ENCODE results near the gene STX18.

STX18 gene

DNA sequence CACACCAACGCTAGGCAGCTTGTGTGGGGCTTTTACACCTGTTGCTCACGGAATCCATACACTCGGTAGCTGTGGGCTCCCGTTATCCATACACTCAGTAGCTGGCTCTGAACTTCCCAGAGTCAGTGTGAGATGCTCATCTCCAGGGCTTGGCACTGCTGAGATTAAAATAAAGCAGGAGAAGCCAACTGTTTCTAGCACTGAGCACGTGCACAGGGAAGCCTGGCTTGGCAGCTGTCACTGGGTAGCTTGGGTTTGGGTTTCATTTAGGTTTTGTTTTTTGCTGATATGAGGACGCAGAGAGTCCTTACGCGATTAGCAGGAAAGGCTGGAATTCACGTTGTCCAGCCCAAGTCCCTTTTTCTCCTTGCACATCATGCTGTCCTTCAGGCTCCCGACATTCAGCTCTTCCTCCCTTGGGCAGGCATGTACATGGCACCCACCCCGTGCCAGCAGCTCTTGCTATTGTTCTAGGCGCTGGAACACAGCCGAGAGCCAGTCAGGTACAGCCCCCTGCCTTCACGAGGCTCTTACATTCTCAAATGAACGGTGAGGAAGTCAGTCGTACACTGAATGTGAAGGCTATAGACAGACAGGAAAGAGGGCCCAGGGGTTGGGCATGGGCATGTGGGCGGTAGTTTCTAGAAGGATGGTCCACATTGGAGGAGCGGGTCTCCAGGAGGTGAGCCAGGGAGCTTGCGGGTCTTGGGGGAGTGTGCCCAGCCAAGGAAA is 129.0 kb downstream of the STX18 start:
- no peak for DNase-seq (ENCODE audit: low spot score)
- TF ChIP-seq, protein P1, sequence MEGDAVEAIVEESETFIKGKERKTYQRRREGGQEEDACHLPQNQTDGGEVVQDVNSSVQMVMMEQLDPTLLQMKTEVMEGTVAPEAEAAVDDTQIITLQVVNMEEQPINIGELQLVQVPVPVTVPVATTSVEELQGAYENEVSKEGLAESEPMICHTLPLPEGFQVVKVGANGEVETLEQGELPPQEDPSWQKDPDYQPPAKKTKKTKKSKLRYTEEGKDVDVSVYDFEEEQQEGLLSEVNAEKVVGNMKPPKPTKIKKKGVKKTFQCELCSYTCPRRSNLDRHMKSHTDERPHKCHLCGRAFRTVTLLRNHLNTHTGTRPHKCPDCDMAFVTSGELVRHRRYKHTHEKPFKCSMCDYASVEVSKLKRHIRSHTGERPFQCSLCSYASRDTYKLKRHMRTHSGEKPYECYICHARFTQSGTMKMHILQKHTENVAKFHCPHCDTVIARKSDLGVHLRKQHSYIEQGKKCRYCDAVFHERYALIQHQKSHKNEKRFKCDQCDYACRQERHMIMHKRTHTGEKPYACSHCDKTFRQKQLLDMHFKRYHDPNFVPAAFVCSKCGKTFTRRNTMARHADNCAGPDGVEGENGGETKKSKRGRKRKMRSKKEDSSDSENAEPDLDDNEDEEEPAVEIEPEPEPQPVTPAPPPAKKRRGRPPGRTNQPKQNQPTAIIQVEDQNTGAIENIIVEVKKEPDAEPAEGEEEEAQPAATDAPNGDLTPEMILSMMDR (IDR thresholded peaks at IDR 0.05; ENCODE audit: extremely low read depth, missing control alignments) = no peak

DNA sequence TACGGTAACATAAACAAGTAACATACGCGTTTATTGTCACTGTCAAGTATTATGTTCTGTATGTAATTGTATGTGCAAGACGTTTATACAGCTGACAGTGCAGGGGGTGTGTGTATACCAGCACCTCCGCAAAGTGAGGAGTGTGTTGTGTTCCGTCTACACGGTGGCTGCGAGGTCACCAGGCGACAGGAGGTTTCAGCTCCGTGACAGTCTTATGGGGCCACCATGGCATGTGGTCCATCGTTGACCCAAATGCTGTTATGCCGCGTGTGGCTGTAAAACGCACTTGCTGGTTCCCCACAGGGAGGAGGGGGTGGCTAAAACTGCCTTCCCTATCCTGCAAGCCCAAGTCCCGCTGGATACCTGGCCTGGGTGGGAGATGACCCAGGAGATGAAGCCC is 129.9 kb downstream of the STX18 start:
- no peak for DNase-seq (ENCODE audit: low spot score)
- TF ChIP-seq, protein P1 (IDR thresholded peaks at IDR 0.05; ENCODE audit: extremely low read depth, missing control alignments) = no peak

DNA sequence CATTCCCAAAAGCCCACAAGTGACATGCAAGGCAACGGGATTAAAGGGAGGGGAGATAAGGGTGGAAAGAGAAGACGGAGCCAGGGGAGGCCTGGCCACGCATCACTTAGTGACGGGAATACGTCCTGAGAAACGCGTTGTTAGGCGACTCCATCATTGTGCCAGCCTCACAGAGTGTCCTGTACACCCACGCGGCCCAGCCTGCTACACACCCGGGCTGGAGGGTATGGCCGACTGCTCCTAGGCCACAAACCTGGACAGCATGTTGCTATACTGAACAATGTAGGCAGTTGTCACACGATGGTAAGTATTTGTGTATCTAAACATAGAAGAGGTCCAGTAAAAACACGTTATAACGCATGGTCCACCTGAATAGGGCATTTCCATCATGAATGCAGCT is 131.6 kb downstream of the STX18 start:
- no peak for DNase-seq (ENCODE audit: low spot score)
- TF ChIP-seq, protein P1 (IDR thresholded peaks at IDR 0.05; ENCODE audit: extremely low read depth, missing control alignments) = no peak

DNA sequence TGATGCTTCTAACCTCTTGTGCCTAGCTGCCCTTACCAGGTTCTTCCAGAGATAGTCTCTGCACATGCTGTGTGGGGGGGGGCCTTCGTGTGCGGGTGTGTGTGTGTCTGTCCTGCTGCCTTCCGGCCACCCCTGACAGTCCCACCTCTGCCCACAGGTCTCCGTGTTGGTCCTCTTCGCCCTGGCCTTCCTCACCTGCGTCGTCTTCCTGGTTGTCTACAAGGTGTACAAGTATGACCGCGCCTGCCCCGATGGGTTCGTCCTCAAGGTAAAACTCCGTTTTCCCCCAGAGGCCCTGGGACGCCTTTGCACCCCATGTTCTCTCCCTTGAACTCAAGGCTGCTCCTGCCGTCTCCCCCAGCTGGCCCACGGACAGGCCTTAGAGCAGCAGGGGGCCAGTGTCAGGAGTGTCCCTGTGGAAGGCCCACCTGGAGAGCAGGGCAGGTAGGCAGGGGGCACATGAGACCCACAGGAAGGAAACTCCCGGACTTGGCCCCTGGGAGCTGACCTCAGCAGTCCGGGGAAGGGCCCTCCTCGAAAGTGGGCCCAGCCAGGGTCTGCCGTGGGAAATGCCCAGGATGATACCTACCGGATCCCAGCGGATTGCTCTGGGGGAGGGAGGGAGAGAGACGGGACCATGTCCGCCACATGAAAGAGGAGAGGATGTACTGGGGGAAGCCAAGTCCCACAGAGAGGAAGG is 132.3 kb downstream of the STX18 start:
- no peak for DNase-seq (ENCODE audit: low spot score)
- TF ChIP-seq, protein P1 (IDR thresholded peaks at IDR 0.05; ENCODE audit: extremely low read depth, missing control alignments) = no peak

DNA sequence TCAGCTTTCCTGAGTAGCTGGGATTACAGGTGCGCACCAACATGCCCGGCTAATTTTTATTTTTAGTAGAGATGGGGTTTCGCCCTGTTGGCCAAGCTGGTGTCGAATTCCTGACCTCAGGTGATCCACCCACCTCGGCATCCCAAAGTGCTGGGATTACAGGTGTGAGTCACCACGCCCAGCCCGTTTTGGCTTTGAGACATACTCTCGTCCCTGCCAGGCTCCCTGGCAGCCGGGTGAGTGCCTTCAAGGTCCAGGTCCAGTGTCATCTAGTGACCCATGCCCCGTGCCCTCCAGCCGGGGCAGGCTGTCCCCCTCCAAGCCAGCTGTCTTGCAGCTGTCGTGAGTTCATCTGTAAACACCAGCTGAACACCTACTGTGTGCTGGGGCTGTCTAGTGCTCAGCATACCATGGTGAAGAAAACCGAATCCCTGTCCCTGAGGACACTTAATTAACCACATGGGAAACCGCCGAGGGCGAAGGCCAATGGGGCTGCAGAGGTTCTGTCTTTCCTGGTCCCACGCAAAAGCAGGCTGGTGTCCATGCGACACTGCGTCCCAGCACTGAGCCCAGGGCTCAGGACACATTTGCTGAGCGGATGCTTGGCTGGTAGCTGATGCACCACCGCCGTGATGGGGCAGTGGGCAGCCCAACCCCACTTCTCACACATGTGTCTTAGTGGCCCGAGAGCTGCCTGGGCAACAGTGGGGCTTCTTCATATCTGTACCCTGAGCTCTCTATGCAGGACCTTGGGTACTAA is 133.1 kb downstream of the STX18 start:
- DNase-seq (ENCODE audit: low spot score) = no peak
- TF ChIP-seq, protein P1 (IDR thresholded peaks at IDR 0.05; ENCODE audit: extremely low read depth, missing control alignments) = no peak

DNA sequence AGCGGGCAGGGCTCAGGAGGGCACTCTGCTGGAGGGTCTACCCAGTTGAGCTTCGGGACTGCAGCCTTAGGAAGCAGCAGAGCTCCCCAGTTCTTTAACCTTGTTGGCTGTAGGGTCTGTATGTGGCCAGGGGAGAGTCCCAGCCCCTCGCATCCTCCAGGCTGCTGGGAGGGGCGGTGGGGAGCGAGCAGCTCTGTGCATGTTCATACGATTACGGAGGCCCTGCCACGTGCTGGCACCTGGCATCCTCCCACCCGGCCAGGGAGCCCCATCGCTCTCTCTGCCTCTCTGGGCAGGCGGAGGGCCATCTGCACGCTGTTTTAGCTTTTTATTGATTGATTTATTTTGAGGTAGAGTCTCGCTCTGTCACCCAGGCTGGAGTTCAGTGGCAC is 133.7 kb downstream of the STX18 start:
- TF ChIP-seq, protein P1 (IDR thresholded peaks at IDR 0.05; ENCODE audit: extremely low read depth, missing control alignments) = no peak
- no peak for DNase-seq (ENCODE audit: low spot score)
